Ishikawa (cell line): ENCODE results near the gene CYP2W1.

Source experiments
- EP300 ChIP-seq: IDR thresholded peaks from 2 replicates; pipeline ENCODE4 v1.6.1; 2012; ENCODE audit warnings: borderline replicate concordance
- MAX ChIP-seq: IDR thresholded peaks from 2 replicates; pipeline ENCODE4 v1.6.1; 2012

DNA sequence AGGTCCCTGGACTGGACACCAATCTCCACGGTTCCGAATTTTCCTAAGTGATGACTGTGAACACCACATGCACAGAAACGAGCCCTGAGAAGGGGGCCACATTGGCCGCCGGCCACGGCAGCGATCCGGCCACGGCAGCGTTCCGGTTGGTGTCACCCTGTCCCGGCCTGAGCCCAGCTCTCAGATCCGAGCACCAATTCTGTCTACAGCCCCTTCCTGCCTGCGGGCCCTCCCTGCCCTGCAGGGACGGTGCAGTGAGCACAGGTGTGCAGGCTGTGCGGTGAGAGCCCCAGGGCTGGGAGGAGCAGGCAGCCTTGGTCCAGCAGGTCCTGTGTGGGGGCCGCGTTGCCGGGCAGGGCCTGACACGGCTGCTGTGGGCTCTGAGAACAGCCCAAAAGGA is 31.7 kb downstream of the CYP2W1 start:
- TF ChIP-seq MAX (no peak), EP300 (no peak)
